K562 treated with DMSO at 1 percent for 24 hours (cell line): ENCODE results near the gene OR11H7. TPM values are rescaled to one million over a fixed set of nuclear protein-coding genes. Genes with fewer than 3 reads are reported as not detected.

ENCODE experiments used
- total RNA-seq: library from RNA; unstranded; fragments of 300-600 nt; gene quantifications from 2 replicates; pipeline ENCODE4 v1.2.3, GENCODE V29; 2022; ENCODE audit warnings: low read depth; ENCODE audit not compliant: insufficient read depth

OR11H7 gene
- not detected in 2 replicates for total RNA-seq

GRCh38 chr14:20228681-20229080 is at the start of gene OR11H7:
Gene OR11H7, plus strand, starts transcription at chr14:20228981.

GRCh38 chr14:20190596-20190995 is 38.2 kb upstream of the OR11H7 start, which contains the start of gene OR11G2:
Gene OR11G2, plus strand, starts transcription at chr14:20190896. Its CDS starts 6,542 bp downstream, at chr14:20197438.

GRCh38 chr14:20223410-20223809 is 5.4 kb upstream of the OR11H7 start, which contains the start of gene OR11H6:
Gene OR11H6, plus strand, starts transcription at chr14:20223710. Its CDS starts 0 bp downstream, at chr14:20223710.

Other genes with a start within 250 kb of the OR11H7 start
- gene OR4Q2, start 226.8 kb upstream of the OR11H7 start, total RNA-seq = not detected in 2 replicates
- not detected in 2 replicates for gene OR4K14, start 209.7 kb upstream of the OR11H7 start, total RNA-seq
- not detected in 2 replicates for gene OR4K13, start 192.9 kb upstream of the OR11H7 start, total RNA-seq
- not detected in 2 replicates for gene OR4L1, start 168.9 kb upstream of the OR11H7 start, total RNA-seq
- gene OR4K17, start 118.2 kb upstream of the OR11H7 start, total RNA-seq = not detected in 2 replicates
- not detected in 2 replicates for gene OR4N5, start 90.2 kb upstream of the OR11H7 start, total RNA-seq
- not detected in 2 replicates for gene OR11G2, start 38.1 kb upstream of the OR11H7 start, total RNA-seq
- gene OR11H6, start 5.3 kb upstream of the OR11H7 start, total RNA-seq = not detected in 2 replicates
- not detected in 2 replicates for gene OR11H4, start 10.3 kb downstream of the OR11H7 start, total RNA-seq
- gene TTC5, start 77.0 kb downstream of the OR11H7 start, total RNA-seq = 4.7 and 9.8 TPM in 2 replicates
- 63.5 and 64.1 TPM in 2 replicates for gene CCNB1IP1, start 104.3 kb downstream of the OR11H7 start, total RNA-seq
- gene PARP2, start 114.7 kb downstream of the OR11H7 start, total RNA-seq = 22.0 and 25.2 TPM in 2 replicates
- 14.2 and 17.7 TPM in 2 replicates for gene TEP1, start 184.5 kb downstream of the OR11H7 start, total RNA-seq
- gene KLHL33, start 207.2 kb downstream of the OR11H7 start, total RNA-seq = 0.07 TPM in 1 of 2 replicates, not detected in the other
- 47.4 and 50.6 TPM in 2 replicates for gene OSGEP, start 225.8 kb downstream of the OR11H7 start, total RNA-seq
- gene APEX1, start 226.2 kb downstream of the OR11H7 start, total RNA-seq = 110 and 122 TPM in 2 replicates
- 29.3 and 34.6 TPM in 2 replicates for gene PIP4P1, start 232.5 kb downstream of the OR11H7 start, total RNA-seq
- 67.6 and 79.5 TPM in 2 replicates for gene PNP, start 240.4 kb downstream of the OR11H7 start, total RNA-seq